ENCODE measurements around the gene COPB2.
"Not testable (repeated sequence)": the region's sequence is repeated elsewhere in the genome, so short reads cannot be mapped to it uniquely, and the experiment has no call there.

The COPB2 gene

DNA sequence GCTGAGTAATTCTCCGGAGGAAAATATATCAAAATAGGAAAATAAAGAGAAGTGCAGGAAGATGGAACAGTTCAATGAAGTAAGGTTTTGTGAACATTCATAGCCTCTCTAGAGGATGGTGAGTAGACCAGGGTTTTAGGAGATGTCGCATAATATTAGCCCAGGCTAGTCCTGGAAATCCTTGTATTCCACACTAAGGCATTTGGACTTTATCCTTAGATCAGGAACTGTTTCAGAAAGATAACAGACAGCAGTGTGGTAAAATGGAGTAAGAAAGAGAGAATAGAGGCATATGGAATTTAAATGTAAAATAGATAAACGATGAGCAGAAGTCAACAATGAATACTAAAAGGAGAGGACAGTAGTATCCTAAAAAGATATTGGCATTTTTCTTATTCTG, 12.1 kb downstream of the COPB2 start:
- no peak for DNase-seq

DNA sequence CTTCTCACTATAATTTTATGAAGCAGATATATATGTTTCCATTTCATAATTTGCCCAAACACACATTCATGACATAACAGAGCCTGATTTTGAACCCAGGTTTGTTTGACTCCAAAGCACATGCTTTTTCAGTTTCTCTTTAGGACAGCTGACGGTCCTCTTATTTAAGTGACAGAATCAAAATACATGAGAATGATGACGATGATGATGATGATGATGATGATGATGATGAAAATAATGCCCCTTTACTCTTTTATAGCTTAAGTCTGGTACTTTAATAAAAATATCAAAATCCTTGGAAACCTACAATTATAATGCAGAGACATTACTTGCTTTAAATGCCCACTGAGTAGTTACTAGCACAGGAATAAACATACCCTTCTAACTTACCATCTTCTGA, 15.3 kb downstream of the COPB2 start:
- no peak for DNase-seq

DNA sequence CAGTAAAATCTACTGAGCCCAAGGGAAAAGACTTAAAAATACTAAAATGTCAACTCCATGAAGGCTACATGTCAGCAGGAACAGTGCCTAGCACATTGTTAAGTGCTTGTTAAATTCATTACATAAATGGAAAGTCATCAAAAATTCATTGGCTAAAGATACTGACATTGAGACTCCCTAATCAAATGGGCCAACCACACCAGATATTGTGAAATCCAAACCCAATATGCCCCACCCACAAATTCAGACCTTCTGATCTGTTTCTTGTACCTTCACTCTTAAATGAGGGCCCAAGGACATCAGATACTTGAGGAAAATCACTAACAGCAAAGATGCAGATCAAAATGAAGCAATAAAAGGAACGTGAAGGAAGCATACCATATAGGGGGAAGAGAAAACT, 24.9 kb downstream of the COPB2 start:
- no peak for DNase-seq

DNA sequence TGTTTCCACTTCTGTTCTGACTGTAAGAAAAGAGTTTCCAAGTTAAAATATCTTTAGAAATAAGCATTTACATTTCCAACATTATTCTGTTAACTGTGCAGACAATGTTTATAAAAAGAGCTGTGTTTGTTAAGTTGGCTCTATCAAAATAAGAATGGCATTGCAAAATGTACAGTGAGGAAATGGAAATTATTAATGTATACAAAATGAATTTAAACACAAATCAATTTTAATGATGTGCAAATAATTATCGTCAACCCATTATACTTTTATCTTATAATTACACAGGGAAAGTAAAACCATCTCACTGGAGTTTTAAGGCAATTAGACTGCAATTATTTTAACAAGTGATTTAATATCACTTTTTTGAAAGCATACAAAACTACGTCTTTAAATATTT, 28.2 kb downstream of the COPB2 start:
- no peak for DNase-seq

DNA sequence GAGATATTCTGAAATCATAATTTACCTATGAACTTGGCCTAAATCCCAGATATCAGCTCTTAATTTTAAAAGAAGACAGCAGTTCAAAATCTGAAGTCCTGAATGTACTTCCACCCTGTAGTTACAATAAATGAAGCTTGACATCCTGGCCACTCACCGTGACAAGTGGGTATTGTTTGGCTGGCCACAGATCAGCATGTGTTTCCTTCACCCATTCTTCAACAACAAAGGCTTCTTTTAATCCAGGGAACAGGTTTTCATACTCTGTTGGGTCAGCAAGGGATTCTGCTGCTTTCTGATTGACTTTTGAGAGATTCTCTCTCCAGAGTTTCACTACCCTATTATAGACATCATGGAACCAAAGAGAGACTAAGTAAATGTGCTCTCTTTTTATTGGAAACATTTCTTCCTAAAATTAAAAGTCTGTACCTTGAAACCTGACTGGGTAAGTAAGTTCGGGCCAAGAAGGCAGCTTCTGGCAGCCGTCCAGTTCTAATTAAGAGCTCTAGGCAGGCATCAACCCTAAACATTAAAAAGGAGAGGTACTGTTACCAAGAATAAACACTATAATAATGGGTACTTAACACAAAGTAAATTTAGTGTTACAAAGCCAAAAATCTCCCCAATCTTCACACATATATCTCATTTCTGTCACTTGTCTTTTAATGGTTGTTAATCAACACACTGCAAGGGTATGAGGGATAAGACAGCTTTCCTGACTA, 30.4 kb downstream of the COPB2 start:
- peak; percentile 80 for DNase-seq

DNA sequence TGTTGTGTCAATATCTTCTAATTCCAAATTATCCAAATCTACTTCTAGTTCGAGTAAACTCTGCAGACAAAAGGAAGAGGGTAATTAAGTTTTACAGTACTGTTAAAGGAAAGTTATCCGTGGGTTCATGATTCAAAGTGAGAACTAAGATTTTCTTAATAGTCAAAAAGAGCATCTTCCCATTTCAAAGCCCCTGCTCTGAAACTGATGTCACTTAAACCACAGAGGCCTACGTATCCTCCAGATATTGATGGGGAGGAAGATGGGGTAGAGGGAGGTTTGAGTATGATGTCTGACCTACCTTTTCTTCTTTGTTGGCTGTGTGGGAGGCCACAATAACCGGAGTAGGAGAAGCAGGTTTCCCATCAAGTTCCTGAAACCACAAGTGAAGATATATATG, 31.5 kb downstream of the COPB2 start:
- DNase-seq: no peak

DNA sequence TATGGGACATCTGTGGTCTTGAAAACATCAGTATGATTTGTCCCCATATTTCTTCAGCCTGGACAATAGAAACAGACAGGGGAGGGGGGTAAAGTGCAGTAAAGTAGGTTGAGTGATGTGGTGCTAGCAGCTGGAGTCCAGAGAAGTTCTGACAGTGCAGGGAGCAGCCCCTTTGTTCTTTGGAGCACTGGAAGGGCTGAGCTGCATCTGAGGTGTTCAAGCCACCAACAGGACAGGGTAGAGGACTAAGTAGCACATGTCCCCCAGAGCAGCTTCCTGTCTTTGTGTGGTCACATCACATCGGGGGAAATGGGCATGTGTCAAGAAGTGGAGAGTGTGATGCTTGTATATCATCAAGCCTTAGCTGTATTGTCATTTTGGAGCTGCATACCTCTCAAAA, 33.6 kb downstream of the COPB2 start:
- DNase-seq: no peak

DNA sequence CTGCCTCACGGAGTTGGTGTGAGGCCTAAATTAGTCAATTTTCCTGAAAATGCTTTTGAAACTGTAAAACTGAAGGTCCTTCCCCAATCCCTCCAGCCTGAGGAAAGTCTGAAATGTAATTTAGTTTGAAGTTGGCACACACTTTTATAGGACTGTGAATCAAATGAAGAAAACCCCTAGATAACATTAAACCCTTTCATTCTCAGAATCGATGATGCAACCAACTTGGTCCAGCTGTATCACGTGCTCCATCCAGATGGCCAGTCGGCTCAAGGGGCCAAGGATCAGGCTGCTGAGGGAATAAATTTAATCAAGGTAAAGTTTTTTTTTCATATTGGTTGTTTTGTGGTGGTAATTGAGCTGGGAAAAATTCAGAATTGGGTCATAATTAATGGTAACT, 34.0 kb downstream of the COPB2 start:
- DNase-seq: no peak

DNA sequence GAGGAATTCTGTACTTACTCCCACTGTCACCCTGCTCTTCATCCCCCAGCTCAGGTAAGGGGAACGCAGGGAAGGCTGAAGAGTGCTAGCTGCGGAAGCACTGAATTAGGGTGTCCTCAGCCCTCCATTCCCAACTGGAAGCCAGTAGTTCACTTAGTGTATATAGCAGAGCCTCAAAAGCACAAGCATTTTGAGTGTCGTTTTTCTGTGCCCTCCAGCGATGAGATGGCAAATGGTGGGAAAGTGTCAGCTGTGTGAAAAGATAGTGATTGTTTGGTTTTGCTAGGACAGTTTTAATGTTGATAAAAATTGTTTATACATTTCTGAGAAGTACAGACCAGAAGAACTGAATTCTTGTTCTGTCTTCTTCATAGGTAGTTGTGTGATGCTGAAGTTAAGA, 34.8 kb downstream of the COPB2 start:
- no peak for DNase-seq

DNA sequence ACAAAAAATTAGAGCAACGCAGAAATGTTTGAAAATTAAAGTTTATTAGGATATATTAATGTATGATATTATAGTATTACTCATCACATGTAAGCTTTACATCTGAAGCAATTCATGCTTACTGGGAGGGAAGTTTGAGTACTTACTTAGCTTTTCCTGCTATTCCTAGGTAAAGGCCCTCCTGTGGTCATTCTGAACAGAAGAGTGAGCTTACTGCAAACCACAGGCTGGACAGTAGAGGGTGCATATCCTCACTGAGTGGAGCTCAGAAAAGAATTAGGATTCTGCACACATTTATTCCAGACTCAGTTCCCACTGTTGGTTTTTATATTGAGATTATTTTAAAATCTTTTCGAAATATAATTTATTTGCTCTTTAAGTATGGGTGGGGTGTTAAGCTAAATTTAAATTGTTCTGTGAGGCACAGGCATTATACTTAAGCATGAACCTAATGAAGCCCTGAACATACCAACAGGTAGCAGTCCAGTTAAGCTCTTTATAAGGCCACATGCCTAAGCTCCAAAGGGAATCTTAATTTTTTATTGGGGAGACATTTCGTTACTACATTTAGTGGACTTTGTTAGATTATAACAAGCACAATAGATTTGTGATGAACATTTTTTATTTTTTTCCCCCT, 35.4 kb downstream of the COPB2 start:
- peak; percentile 25 for DNase-seq

DNA sequence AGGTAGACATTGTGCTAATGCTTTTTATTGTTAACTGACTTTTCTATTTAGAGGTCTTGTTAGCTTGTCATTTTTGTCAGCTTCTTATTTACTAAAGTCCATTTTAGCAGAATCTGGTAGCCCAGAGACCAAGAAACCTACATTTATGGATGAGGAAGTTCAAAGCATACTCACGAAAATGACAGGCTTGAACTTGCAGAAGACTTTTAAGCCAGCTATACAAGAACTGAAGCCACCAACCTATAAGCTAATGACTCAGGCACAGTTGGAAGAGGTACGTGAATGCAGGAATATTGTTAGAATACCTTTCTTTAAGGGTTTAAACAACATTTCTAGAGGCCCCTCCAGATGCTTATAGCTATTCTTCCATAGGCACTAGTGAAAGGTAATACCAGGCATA, 42.7 kb downstream of the COPB2 start:
- no peak for DNase-seq

DNA sequence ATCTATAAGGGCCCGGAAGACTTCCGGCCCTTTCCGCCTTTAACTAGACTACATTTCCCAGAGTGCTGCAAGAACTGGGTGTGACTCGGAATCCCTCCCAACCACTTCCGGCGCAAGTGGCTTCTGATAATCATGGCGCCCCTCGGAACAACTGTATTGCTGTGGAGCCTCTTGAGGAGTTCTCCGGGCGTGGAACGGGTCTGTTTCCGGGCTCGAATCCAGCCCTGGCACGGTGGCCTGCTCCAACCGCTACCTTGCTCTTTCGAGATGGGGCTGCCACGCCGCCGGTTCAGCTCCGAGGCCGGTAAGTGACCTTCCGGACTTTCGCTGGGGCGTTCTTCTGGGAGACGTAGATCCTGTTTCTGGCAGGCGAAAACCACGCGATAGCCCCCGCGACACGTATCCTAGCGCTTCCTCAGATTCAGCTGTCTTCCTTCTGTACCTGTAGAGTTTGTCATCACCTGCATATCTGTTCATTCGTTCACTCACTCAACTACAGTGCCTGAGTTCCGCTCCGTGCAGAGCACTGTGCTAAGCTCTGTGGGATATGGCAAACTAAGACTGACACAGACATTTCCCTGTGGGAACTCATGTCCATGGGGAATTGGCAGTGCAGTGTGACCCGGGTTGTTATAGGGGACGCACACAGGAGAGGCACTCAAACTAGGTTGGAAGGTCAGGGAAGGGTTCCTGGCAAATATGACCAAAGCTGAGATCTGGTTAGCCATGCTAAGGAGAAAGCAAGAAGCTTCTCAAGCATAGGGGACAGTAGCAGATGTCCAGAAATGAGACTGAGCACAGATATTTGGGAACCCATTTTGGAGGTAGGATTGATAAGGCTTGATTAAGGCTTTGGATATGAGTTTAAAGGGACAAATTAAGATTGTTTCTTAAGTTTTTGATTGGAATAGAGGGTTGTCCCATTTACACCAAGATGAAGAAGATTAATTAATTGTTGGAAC, 45.3 kb downstream of the COPB2 start, which contains the start of gene MRPS22:
Gene MRPS22 (plus strand): TSS at position 126 of the 962 bp plus-strand sequence. CDS start 7 bp downstream, at position 133.
- DNase-seq: peak; percentile 85

DNA sequence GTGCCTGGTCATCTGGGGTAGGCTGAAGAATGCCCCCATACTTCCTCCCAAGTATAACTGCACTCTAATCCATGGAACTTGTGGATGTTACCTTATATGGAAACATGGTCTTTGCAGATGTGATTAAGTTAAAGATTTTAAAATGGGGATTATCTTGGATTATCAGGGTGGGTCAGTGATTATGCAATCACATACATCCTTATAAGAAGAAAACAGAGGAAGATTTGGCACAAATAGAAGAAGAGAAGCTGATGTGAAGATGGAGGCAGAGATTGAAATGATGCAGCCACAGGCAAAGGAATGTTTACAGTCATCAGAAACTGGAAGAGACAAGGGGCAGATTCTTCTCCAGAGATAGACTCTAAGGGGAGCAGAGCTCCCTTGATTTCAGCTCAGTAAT, 47.4 kb downstream of the COPB2 start:
- no peak for DNase-seq

DNA sequence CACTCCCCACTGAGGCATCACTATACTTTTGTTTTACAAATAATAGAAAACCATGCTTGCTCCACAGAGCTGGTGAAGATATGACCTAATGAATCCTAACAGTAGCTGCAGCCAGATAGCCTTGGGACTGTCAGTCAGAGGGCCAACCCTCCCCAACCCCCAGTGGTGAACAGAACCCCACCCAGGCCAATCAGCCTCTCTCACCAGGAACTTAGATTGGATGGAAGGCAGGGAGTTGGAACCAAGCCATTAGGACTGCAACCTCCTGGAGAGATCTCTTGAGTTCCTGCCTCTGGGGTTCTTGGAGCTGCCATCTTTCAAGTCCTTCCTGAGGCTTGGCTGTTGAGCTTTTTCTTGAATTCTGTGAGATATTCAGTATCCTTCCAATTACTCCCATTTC, 48.7 kb downstream of the COPB2 start:
- DNase-seq: no peak

DNA sequence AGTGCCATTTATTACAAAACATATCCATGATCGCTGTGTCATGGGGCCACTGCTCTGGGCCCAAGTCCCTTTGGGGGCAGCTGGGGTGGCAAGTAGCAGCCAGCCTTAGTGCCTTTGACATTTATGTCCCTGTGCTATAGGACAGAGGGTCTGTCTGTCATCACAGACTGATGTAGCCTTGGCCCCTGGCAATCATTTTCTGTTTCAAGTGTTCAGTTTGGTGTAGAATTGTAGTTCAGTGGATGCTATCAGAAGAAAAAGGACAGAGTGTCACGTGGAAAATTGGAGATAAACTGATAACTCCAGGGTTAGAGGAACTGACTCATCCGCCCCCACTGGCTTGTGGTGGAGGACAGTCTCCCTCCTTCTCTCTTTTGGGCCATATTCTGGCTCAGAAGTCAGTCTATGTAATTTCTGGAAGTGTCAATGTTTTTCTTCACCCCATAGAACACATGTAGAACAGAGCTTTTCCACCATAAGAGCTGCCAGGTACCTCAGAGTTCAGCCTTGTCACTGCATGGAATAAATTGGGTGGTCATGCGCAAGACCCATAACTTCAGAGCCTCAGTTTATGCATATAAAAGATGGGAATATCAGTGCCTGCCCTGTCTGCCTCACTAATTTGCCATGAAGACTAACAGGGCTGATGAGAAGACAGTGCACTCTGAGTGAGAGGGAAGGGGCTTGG, 50.1 kb downstream of the COPB2 start:
- DNase-seq: no peak

DNA sequence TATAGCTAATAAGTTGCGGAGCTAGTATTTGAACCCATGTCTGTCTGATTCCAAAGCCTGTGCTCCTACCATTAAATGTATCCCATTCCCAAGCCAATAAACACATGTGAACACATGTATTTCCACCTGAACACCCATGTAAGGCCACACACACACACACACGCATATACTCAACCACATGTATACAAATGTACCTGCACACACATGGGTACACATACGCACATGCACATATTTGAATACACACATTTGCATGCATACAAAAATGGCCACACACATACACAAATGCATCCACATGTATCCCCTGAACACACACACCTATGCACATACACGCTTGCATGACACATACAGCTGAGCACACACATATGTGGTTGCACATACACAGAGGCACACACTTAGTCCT, 51.0 kb downstream of the COPB2 start:
- DNase-seq: no peak

DNA sequence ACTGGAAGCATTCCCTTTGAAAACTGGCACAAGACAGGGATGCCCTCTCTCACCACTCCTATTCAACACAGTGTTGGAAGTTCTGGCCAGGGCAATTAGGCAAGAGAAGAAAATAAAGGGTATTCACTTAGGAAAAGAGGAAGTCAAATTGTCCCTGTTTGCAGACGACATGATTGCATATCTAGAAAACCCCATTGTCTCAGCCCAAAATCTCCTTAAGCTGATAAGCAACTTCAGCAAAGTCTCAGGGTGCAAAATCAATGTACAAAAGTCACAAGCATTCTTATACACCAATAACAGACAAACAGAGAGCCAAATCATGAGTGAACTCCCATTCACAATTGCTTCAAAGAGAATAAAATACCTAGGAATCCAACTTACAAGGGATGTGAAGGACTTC, 54.8 kb downstream of the COPB2 start:
- not testable (repeated sequence) for DNase-seq

DNA sequence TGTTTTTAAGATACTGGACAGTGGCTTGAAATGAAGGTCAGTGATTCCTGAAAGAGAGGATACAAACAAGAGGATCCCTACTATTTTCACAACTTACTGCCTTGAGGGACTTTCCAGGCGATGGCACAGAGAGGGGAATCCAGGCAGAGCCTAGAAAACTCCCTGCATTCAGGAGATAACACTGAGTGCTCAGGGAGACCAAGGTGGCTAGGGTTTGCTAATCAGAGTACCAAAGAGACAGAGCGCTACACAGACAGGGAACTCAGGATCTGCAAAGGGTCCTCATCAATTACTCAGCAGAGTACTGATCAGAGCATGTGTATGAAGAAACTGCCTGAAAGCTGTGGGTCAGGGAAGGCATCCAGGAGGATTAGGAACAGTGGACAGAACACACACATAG, 57.4 kb downstream of the COPB2 start:
- no peak for DNase-seq

DNA sequence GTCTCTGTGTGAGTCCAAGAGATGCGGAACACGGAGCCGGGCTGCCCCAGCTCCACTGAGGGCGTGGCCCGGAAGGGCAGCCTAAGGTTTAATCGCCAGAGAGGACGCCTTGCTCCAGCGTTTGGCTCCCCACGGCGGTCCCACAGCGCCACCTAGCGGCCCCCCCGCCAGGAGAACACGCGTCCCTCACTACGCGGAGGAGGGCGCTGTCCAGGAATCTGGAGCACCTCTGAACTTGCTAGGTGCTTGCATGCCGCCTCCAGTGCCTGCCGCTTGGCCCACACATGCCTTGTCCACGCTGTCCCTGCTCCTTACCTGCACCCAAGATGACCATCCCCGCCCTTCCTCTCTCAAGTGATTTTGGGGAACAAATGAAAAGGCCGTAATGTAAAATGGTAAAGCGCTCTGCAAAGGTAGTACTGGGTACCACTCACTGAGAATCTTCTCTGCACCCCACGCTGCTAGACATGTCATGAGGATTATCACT, 60.0 kb downstream of the COPB2 start:
- DNase-seq: peak; percentile 50

DNA sequence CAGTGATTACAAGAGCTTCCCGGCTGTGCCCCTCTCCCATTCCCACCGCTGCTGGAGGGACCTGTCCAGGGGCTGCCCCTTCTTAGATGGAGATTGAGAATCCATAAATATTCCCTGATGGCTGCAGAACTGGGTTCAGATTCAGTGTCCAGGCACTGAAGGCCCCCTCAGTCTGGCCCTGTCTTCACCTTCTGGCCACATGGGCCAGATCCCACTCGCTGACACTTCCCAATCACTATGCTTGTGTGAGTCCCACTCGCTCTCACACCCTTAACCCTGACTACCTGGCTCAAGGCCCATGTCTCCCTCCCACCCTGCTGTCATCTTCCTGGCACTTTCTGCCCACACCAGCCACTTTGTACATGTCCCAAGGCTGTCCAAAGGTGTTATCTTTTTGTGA, 61.1 kb downstream of the COPB2 start:
- DNase-seq: no peak

DNA sequence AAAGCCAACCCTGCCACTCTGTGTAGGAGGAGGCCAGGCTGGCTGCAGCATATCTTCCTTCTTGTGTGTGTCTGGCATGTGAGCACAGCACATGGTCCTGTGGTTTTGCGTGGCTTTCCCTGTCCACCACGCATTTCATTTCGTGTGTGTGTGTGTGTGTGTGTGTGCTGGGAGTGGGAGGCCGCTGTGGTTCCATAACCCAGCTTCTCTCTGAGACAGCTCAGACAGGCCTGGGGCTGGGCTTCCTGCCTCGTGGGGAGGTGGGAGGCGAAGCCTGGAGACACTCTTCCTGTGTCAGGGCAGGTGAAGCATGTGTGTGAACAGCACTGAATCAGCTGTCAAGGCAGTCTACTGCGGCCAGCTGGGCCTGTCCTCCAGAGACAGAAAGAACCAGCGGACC, 61.6 kb downstream of the COPB2 start:
- no peak for DNase-seq

DNA sequence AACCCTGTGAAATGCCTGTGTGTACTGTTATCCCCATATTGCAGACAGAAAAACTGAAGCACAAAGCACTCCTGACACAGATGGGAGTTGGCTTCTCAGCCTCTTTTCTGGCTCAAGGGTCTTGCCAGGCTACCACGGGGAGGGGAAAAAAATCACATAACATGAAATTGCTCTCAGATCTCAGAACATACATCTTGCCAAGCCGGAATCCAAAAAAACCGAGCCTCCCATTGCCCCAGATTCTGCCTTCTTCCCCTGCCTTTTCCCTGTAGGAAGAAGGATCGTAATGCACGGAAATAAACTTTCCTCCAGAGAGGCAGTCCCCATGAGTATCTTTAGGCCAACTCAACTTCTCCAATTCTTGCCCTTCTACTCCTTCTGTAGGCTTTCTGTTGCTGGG, 62.2 kb downstream of the COPB2 start:
- DNase-seq: no peak

DNA sequence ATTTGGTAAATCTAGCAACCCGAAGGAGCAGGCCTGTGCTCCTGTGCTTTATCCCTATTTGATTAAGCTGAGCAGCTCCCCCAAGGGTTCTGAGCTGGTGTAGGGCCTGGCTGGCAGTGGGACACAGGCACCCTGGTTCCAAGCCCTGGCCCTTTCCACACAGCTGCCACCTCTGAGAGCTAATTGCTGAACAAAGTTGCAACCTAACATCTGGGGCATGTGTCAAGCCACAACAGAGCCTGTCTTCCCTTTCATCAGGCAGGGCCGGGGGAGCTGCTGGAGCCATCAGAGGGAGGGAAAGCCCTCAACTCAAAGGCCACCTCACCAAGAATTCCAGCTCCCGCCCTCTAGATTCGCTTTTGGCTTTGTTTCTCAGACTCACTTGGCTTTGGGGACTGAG, 62.7 kb downstream of the COPB2 start:
- DNase-seq: no peak
